ENCODE measurements around the gene CRTC2.
A peak's percentile ranks its signal among the peaks of the same experiment; 100 is the strongest.

Gene CRTC2

DNA sequence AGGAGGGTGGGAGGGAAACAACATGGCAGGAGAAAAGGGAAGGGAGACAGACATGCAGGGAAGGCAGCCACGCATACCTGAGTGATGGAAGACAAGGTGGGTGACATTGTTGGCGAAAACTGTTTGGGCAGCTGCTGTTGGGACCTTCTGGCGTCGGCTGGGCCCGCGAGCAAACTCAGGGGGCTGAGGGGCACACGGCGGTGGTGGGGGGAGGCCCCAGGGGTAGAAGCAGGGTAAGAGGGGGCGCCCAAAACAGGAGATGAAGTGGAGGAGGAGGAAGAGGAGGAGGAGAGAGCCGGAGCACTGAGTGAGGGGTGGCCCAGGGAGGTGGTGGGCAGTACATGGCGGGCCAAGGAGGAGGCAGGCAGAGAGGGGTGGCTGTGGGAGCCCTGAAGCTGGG is 7.2 kb downstream of the CRTC2 start:
- no peak for DNase-seq

DNA sequence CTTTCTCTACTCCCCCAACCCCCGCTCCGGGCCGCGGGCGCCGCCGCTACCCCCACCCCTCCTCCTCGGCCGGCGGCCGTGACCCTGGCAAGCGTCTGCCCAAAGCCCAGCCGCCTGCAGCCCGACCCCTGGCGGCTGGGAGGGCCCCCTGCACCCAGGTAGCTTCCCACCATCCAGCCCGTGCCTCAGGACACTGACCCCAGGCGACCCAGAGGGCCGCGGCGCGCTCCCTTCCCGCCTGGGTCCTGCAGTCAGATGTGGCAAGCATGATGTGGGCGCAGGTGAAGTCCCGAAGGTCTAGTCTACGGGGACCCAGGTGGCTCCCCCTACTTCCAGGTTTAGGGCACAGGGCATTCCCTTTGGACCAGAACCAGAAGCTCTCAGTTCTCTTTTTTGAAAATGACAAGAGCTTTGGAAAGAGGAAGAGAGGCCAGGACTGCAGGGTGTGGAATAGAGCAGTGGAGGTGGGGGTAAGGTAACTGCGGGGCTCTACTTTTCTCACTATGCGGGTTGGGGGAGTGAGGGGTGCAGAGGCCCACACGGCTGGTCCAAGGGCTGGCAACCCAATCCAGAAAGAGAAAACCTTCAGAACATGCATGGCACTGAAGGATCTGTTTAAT is 11.7 kb downstream of the CRTC2 start, which contains the start of gene DENND4B:
TSS of gene DENND4B (minus strand) at position 97 of the 620 bp plus-strand sequence. CDS start 2,344 bp downstream, outside the sequence.
- DNase-seq: peak; percentile 15 to 85 (median 67)

- peak in 49 of 51 donors; percentile 18 to 85 (median 70) for DNase-seq
These were observed 12.4 kb downstream of the CRTC2 start for GRCh38 chr1:153945795-153946621.

- peak in 11 of 51 donors; percentile 20 to 45 (median 34) for DNase-seq
These were observed 13.1 kb downstream of the CRTC2 start for GRCh38 chr1:153945131-153945794.

- no peak for DNase-seq
These were observed 13.6 kb downstream of the CRTC2 start for GRCh38 chr1:153944827-153945117.

GRCh38 chr1:153944005-153944826 is 14.2 kb downstream of the CRTC2 start:
- no peak for DNase-seq

DNA sequence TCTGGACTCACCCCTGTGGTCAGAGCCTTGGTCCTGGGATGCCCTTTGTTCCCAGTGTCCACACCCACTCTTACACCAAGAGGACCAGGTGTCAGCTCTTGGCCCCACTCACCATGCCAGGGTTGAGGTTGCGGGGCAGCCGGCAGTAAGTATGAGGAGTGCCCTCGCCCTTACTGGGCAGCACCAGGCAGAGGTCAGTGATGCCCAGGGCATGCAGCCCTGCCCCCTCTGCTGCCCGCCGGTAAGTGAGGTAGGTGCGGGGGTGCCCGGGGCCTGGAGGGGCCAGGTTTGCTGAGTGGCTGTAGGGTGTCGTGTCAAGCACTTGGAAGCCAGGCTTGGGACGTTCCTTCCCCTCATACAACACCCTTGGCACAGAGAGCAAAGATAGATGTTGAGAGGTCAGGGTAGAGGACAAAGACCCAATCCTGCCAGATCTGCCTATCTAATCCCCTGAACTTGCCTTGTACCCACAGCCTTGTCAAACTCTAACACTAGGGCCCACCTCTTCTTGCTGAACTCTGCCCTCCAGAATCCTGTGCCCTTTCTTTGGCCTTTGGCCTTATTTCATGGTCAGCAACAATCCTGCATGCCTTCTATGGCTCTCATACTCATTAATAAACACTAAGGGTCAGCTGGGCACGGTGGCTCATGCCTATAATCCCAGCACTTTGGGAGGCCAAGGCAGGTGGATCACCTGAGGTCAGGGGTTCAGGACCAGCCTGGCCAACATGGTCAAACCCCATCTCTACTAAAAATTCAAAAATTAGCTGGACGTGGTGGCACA is 15.5 kb downstream of the CRTC2 start:
- no peak for DNase-seq

- DNase-seq: no peak
These were observed 16.3 kb downstream of the CRTC2 start for GRCh38 chr1:153941826-153942725.

- DNase-seq: no peak
These were observed 17.7 kb downstream of the CRTC2 start for GRCh38 chr1:153940756-153941155.

DNA sequence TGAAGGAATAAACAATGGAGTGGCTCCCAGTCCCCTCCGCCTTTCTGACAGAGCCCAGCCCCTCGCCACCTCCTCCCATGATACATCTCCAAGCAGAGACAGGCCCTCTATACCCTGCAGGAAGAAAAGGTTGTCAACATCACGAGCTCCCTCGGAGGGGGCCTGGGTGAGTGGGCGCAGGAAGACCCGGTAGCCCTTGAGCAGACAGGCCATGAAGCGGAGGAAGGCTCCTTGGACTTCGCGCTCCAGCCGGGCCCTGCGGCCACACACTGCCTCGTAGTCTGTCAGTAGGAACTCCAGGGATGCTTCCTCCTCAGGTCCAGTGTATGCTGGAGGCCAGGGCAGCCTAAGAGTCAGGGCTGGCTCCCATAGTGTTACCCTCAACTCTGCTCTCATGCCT is 18.9 kb downstream of the CRTC2 start:
- no peak for DNase-seq

DNA sequence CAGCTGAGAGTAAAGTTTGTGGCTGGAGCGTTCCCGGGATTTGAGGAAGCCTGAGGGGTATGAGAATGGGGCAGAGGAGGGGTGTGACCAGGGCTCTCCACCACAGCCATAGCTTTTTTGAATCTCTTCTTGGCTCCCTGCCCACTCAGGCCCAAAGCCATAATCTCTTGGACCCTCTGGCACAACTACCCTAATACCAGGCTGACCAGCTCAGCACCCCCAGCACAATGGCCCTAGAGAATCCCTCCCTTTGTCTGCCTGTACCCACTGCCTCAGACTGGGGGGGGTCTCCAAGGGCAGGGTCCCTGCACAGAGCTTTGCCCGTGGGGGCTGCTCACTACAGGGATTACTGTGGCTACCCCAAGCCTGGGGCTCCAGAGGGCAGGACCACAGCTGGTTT is 19.4 kb downstream of the CRTC2 start:
- no peak for DNase-seq

GRCh38 chr1:153937331-153937730 is 21.1 kb downstream of the CRTC2 start:
- no peak for DNase-seq

- DNase-seq: no peak
These were observed 22.2 kb downstream of the CRTC2 start for GRCh38 chr1:153936011-153936802.

DNA sequence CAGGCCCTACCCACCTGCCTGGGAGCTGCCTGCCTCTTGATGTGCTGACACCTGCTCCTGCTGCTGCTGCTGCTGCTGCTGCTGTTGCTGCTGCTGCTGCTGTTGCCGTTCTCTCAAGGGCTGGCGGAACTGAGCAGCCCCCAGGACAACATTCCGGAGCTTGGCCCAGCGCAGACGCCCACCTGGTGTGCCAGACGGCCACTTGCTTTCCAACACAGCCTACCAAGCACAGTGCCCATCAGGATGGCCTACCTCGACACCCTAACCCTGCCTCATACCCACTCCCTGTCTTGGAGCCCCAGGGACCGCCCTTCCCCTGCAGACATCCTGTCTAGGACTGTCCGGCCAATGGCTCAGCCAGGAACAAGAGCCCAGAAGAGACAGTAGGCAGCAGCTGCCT is 23.7 kb downstream of the CRTC2 start:
- DNase-seq: no peak

DNA sequence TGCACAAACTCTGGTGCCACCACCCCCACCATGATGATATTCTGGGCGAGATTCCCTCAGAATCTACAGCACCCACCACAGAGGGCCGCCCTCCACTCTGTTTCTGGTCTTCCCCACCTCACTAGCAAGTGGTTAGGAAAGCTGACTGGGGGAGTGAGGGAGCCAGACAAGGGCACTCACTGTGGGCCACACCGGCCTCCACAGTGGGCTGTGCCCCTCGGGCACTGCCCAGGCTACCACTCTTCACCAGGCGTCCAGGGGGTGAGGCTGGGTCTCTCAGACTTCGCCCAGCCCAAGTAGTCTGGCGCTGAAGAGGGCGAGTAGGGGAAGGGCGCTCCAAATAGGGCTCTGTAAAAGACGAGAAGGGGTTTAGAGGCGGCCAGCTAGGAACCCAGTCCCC is 24.5 kb downstream of the CRTC2 start:
- no peak for DNase-seq

DNA sequence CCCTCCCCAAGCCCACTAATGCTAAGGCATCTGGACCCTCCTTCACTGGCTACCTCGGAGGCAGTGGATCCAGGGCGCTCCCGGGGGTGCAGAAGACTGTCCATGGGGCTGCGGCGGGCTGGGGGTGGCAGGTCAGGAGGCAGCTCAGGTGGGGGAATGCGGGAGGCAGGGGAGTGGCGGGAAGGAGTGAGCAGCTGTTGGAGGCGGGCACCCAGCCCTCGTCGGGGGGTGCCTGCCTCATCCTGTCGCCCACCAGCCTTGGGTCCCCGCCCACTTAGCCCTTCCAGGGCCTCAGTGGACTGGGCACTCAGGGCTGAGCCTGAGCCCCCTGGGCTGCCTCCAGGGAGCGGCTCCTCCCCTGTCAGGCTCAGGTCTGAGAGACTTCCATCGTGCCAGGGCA is 25.0 kb downstream of the CRTC2 start:
- no peak for DNase-seq

DNA sequence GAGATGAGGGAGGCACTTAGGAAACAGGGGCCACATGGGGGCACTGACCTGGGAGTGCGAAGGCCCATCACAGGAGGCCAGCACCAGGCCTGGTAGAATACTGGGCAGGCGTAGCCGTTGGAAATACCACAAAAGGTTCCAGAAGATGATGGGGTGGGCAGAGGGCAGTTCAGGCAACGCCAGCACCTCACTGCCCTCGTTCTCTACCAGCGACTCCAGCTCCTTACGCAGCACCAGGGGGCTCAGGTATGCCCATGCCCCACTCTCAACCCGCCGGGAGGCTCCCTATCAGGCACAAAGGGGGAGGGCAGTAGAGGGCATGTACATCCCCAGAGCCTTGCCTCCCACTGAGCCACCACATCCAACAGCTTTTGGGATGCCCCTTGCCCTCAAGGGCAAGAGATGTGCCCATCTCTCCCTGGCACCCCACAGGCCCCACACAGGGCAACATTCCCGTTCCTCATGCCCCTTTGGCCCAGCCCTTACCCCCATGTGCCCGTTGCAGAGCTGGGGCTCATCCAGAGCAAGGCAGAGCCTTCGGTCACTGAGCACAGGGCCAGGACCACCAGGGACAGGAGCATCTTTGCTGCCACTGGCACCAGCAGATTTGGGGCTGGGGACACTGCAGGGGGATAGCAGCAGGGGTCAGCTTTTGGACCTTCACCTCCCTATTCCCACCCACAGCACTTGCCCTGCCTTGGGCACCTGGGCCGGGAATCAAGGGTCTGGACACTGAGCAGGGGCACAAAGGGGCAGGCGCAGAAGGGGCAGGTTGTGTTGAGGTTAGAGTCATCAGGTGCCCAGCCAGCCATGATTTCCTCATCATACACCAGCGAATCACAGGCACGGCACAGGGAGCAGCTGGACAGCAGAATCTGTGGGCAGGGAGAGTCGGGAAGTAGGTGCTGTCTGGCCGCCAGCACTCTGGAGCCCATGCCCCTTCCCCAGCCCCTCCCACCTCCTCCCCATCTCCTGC is 26.0 kb downstream of the CRTC2 start:
- no peak for DNase-seq

Data from hypothalamus (tissue), 51 donors.